ENCODE results near the gene IFT22.

- no peak for TF ChIP-seq ZNF274 (IDR thresholded peaks at IDR 0.05; ENCODE audit: low read depth, low read length)
- TF ChIP-seq YY1 (IDR thresholded peaks at IDR 0.05; ENCODE audit: insufficient read depth, insufficient read length), result no peak
- no peak for TF ChIP-seq SUZ12 (IDR thresholded peaks at IDR 0.05; ENCODE audit: extremely low read depth, insufficient read depth, insufficient read length)
Observed at GRCh38 chr7:101300465-101301376, 20.9 kb downstream of the IFT22 start.
